IMR-90 (cell line): ENCODE data around the gene TRIM13. TPM values are rescaled to one million over a fixed set of nuclear protein-coding genes. Genes with fewer than 3 reads are reported as not detected.

Experiments
- ATAC-seq: fragments of 200-7000 bp; cut with Tn5 transposase; 2 replicates; pipeline ENCODE4 v1.9.1; 2020; ENCODE audit warnings: low read depth, mild to moderate bottlenecking, moderate library complexity
- BruUV-seq: library from RNA; stranded (reverse); fragments of 400-500 nt; replicated peaks from 2 replicates; lab custom pipeline; 2021; lab: Mats Ljungman, UMichigan
- CTCF ChIA-PET: fragments of 300-600 bp; formaldehyde crosslinking; extraction: SDS; loops from one replicate; lab custom pipeline; 2021; ENCODE audit warnings: antibody characterized with exemption; lab: Yijun Ruan, JAX
- POLR2A ChIA-PET: fragments of 300-600 bp; sonication (Branson Sonifier 250); formaldehyde crosslinking; loops from one replicate; lab custom pipeline; 2022; ENCODE audit warnings: antibody characterized with exemption; ENCODE audit not compliant: unreplicated experiment; lab: Charles Lee
- DNase-seq: peaks from one replicate; pipeline ENCODE4 v3.0.0; 2013
- H2AFZ ChIP-seq: replicated peaks from 2 replicates; pipeline ENCODE3; 2013; ENCODE audit warnings: low read length, mild to moderate bottlenecking; ENCODE audit not compliant: poor library complexity
- H2AK5ac ChIP-seq: 2 replicates; pipeline ENCODE4 v1.6.1; 2013; ENCODE audit warnings: low read depth, low read length, inconsistent platforms
- H2AK9ac ChIP-seq: replicated peaks from 2 replicates; pipeline ENCODE3; 2013; ENCODE audit warnings: mild to moderate bottlenecking, low read depth, low read length, moderate library complexity; ENCODE audit not compliant: poor library complexity
- H2BK120ac ChIP-seq: 2 replicates; pipeline ENCODE4 v1.6.1; 2013; ENCODE audit warnings: low read depth, low read length, inconsistent platforms
- H2BK15ac ChIP-seq: 3 replicates; pipeline ENCODE4 v1.6.1; 2013; ENCODE audit warnings: low read depth, low read length, inconsistent platforms
- H2BK20ac ChIP-seq: 2 replicates; pipeline ENCODE4 v1.6.1; 2013; ENCODE audit warnings: low read depth, mild to moderate bottlenecking, inconsistent platforms, low read length, moderate library complexity
- H2BK5ac ChIP-seq: 2 replicates; pipeline ENCODE4 v1.6.1; 2013; ENCODE audit warnings: mild to moderate bottlenecking, low read depth, low read length, inconsistent platforms; ENCODE audit not compliant: poor library complexity, severe bottlenecking
- H3K14ac ChIP-seq: replicated peaks from 2 replicates; pipeline ENCODE4 v1.6.1; 2013; ENCODE audit warnings: low read depth, low read length, inconsistent platforms
- H3K18ac ChIP-seq: 2 replicates; pipeline ENCODE4 v1.6.1; 2013; ENCODE audit warnings: low read depth, low read length, control low read depth
- H3K23ac ChIP-seq: 2 replicates; pipeline ENCODE4 v1.6.1; 2013; ENCODE audit warnings: low read depth, low read length, inconsistent platforms
- H3K27ac ChIP-seq: 2 replicates; pipeline ENCODE4 v1.5.1; 2013; ENCODE audit warnings: mild to moderate bottlenecking, control low read depth, low read length; ENCODE audit not compliant: insufficient read depth
- H3K27me3 ChIP-seq: 2 replicates; pipeline ENCODE4 v1.6.1; 2013; ENCODE audit warnings: low read length; ENCODE audit not compliant: control insufficient read depth, insufficient read depth
- H3K36me3 ChIP-seq: 2 replicates; pipeline ENCODE4 v1.6.1; 2013; ENCODE audit warnings: low read length, mixed read lengths; ENCODE audit not compliant: control insufficient read depth, insufficient read depth
- H3K4ac ChIP-seq: 2 replicates; pipeline ENCODE4 v1.6.1; 2013; ENCODE audit warnings: low read depth, low read length, inconsistent platforms
- H3K4me1 ChIP-seq: 2 replicates; pipeline ENCODE4 v1.6.1; 2013; ENCODE audit warnings: low read length, mixed read lengths; ENCODE audit not compliant: control insufficient read depth, insufficient read depth
- H3K4me2 ChIP-seq: 2 replicates; pipeline ENCODE4 v1.6.1; 2013; ENCODE audit warnings: low read depth, mild to moderate bottlenecking, control low read depth, low read length, moderate library complexity
- H3K4me3 ChIP-seq: 2 replicates; pipeline ENCODE4 v1.5.1; 2013; ENCODE audit warnings: low read depth, mild to moderate bottlenecking, control low read depth, low read length, moderate library complexity; ENCODE audit not compliant: insufficient read depth
- H3K56ac ChIP-seq: 2 replicates; pipeline ENCODE4 v1.6.1; 2013; ENCODE audit warnings: low read length, inconsistent platforms; ENCODE audit not compliant: insufficient read depth; ENCODE audit errors: extremely low read depth
- H3K79me1 ChIP-seq, 2 experiments: 2 replicates each; pipeline ENCODE4 v1.6.1; 2013; ENCODE audit warnings: low read length in 2 of 2, inconsistent platforms in 1 of 2, low read depth in 1 of 2
- H3K9ac ChIP-seq: 2 replicates; pipeline ENCODE4 v1.6.1; 2013; ENCODE audit warnings: low read depth, low read length, control low read depth
- H3K9me1 ChIP-seq: 2 replicates; pipeline ENCODE4 v1.6.1; 2013; ENCODE audit warnings: low read length, inconsistent platforms; ENCODE audit not compliant: insufficient read depth
- H3K9me3 ChIP-seq: 2 replicates; pipeline ENCODE4 v1.6.1; 2013; ENCODE audit warnings: low read length; ENCODE audit not compliant: control insufficient read depth, insufficient read depth
- H4K20me1 ChIP-seq: 2 replicates; pipeline ENCODE4 v1.6.1; 2013; ENCODE audit warnings: low read length, inconsistent platforms; ENCODE audit not compliant: insufficient read depth
- H4K5ac ChIP-seq: 2 replicates; pipeline ENCODE4 v1.6.1; 2013; ENCODE audit warnings: mild to moderate bottlenecking, low read depth, low read length, control low read depth
- H4K8ac ChIP-seq, 2 experiments: 2 replicates each; pipeline ENCODE4 v1.6.1; 2013; ENCODE audit warnings: low read depth in 2 of 2, low read length in 2 of 2, control low read depth in 1 of 2, inconsistent platforms in 1 of 2
- H4K91ac ChIP-seq: 2 replicates; pipeline ENCODE4 v1.6.1; 2013; ENCODE audit warnings: low read depth, low read length, inconsistent platforms; ENCODE audit not compliant: insufficient read depth
- MAZ ChIP-seq: IDR thresholded peaks from 2 replicates; pipeline ENCODE4 v1.6.1; 2012; ENCODE audit warnings: low read depth, mild to moderate bottlenecking, low read length, improper control_type of control experiment, moderate library complexity, borderline replicate concordance
- POLR2A ChIP-seq: IDR thresholded peaks from 2 replicates; pipeline ENCODE4 v1.6.1; 2012; ENCODE audit warnings: mild to moderate bottlenecking, low read depth, low read length
- RAD21 ChIP-seq: IDR thresholded peaks from 2 replicates; pipeline ENCODE4 v1.6.1; 2012; ENCODE audit warnings: low read length, improper control_type of control experiment
- WGBS, 2 experiments: methylation state at CpG; one replicate each; pipeline versions ENCODE4 v1.1.5 to v1.1.7; 2013; ENCODE audit warnings: missing lambda C conversion rate in 2 of 2; ENCODE audit not compliant: insufficient read length in 1 of 2; ENCODE audit errors: extremely low coverage in 2 of 2; 5-methylcytosine and 5-hydroxymethylcytosine counted together
- dilution Hi-C: fragments of 300-500 bp; cut with HindIII; formaldehyde crosslinking; loops from one replicate; pipeline ENCODE4 v1.14.3; 2018; ENCODE audit warnings: low sequenced_read_pairs; ENCODE audit not compliant: unreplicated experiment
- in situ Hi-C: fragments of 300-500 bp; cut with MboI; formaldehyde crosslinking; loops from 3 replicates; pipeline ENCODE4 v1.14.3; 2019; ENCODE audit warnings: low sequenced_read_pairs, inconsistent platforms, mixed read lengths
- intact Hi-C: fragments of 100-400 bp; cut with micrococcal nuclease; formaldehyde crosslinking; loops from 2 replicates; pipeline ENCODE4 v1.10.0; 2022
- polyA plus RNA-seq, 3 experiments: library from polyadenylated mRNA; depleted of rRNA; stranded (reverse); fragments of >200 nt; gene quantifications; 2 replicates each; pipeline ENCODE4 v1.2.3, GENCODE V29; 2012; ENCODE audit warnings: low replicate concordance in 1 of 3
- total RNA-seq: library from RNA; depleted of rRNA; stranded (reverse); fragments of >200 nt; gene quantifications from 2 replicates; pipeline ENCODE4 v1.2.3, GENCODE V29; 2012
- TF ChIP-seq, protein P1 (sequence below): fragments of 150-350 bp; IDR thresholded peaks from 2 replicates; pipeline ENCODE4 v1.6.1; 2016; ENCODE audit warnings: low read depth, mild to moderate bottlenecking, low read length, moderate library complexity, borderline replicate concordance

TRIM13 gene
- total and polyA plus RNA-seq, 2 of the 4 experiments (the other 2 are of a cell fraction), result 12.0 to 20.1 TPM

GRCh38 chr13:49967456-49967855 lies 29.4 kb upstream of the TRIM13 start:
- ATAC-seq, result no peak
- H3K27ac ChIP-seq, result no peak overlapping the region
- H3K36me3 ChIP-seq, result 0 out of 2 replicates have a peak, but pooled peaks cover 2% of the 10 kb centered on the region
- H3K9me3 ChIP-seq, result peaks cover 5% of the 10 kb centered on the region; the same call in 1 of the 2 replicates
- H2AFZ ChIP-seq, result no peak overlapping the region
- BruUV-seq, result no TSS peak
- no peak overlapping the region for H2BK5ac ChIP-seq
- in situ Hi-C loops (no loop called here), dilution Hi-C loops (no loop called here), intact Hi-C loops (no loop called here)
- no peak overlapping the region for H2BK120ac ChIP-seq
- H3K9ac ChIP-seq, result no peak overlapping the region
- H3K4me1 ChIP-seq, result no peaks in the 10 kb centered on the region
- no peak overlapping the region for H2AK9ac ChIP-seq
- POLR2A ChIA-PET, result no interaction called here
- no peak overlapping the region for H3K14ac ChIP-seq
- no peak overlapping the region for H3K56ac ChIP-seq
- H3K79me1 ChIP-seq, result no peaks in the 10 kb centered on the region
- no peaks in the 10 kb centered on the region for H4K20me1 ChIP-seq
- CTCF ChIA-PET, result no interaction called here
- H4K5ac ChIP-seq, result no peak overlapping the region
- no peak overlapping the region for H3K18ac ChIP-seq
- no peak overlapping the region for H2BK20ac ChIP-seq
- H2AK5ac ChIP-seq, result no peak overlapping the region
- no peak overlapping the region for H4K8ac ChIP-seq
- TF ChIP-seq POLR2A, result no peak
- TF ChIP-seq MAZ, result no peak
- no peak for TF ChIP-seq RAD21
- TF ChIP-seq, protein P1, sequence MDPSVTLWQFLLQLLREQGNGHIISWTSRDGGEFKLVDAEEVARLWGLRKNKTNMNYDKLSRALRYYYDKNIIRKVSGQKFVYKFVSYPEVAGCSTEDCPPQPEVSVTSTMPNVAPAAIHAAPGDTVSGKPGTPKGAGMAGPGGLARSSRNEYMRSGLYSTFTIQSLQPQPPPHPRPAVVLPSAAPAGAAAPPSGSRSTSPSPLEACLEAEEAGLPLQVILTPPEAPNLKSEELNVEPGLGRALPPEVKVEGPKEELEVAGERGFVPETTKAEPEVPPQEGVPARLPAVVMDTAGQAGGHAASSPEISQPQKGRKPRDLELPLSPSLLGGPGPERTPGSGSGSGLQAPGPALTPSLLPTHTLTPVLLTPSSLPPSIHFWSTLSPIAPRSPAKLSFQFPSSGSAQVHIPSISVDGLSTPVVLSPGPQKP, result no peak
- no peak overlapping the region for H3K23ac ChIP-seq
- DNase-seq, result no peak
- no CpG with 5 or more reads among the region's 4 CpGs for WGBS, 2 experiments
- H3K4me3 ChIP-seq, result no peak overlapping the region
- H3K4ac ChIP-seq, result no peak overlapping the region
- no peaks in the 10 kb centered on the region for H3K9me1 ChIP-seq
- H2BK15ac ChIP-seq, result no peak overlapping the region
- H4K91ac ChIP-seq, result no peak overlapping the region
- no peak overlapping the region for H3K4me2 ChIP-seq
- no peaks in the 10 kb centered on the region for H3K27me3 ChIP-seq
